Measurements from ENCODE around the gene LMX1B. TPM values are rescaled to one million over a fixed set of nuclear protein-coding genes. Genes with fewer than 3 reads are reported as not detected.
A peak's percentile ranks its signal among the peaks of the same experiment; 100 is the strongest.

Gene LMX1B
- total RNA-seq, 1 experiment from 2014 or later = 12.4 TPM

DNA sequence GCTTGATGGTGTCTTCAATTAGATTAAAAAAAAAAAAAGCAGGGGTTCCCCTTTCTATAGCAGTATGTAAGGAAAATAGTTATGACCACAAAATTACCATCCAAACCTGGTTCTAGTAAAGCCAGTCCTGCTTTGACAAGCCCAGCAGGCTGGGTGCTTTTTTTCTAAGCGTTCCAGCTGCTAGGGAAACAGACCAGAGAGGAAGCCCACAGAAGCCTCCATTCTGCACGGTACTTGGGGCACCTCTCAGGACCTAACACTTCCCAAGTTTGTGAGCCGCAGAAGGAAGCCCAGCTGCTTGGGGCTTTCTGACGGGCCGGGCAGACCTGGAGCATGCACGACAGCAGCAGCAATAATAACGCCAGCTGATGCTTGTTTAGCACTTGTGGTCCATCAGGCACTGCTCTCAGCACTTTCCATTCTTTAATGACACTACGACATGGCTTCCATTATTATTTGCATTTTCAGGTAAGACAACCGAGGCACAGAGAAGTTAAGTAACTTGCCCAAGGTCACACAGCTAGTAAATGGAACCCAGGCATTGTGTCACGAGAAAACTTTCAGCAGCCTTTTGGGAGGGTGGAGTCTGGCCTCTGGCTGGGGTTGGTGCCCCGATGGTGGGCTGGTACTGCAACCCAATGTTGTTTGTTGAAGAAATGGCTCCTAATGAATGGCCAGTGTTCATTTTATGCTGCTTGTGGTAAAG is 15.4 kb downstream of the LMX1B start:
- H3K4me3 Mint-ChIP-seq = no peak overlapping the region
- H3K9me3 Mint-ChIP-seq = no peaks in the 10 kb centered on the region
- POLR2A ChIA-PET = interaction anchor here (0.6 to 0.7 kb wide), 3 partner anchors 12 to 98 kb away, joined by 4 read pairs; no protein-coding TSS in a partner anchor
- no peak overlapping the region for H3K27ac Mint-ChIP-seq
- DNase-seq (ENCODE audit: low spot score) = no peak
- no peak for ATAC-seq
- CTCF ChIA-PET = interaction anchor here (1.1 to 8.8 kb wide), 9 partner anchors 10 to 153 kb away, joined by 3 to 83 read pairs (median 6); no protein-coding TSS in a partner anchor
- H3K36me3 Mint-ChIP-seq = no peaks in the 10 kb centered on the region
- TF ChIP-seq TEAD1 (CRISPR knock-in tag; IDR thresholded peaks at IDR 0.05) (no peak), ETV6 (CRISPR knock-in tag; IDR thresholded peaks at IDR 0.05) (no peak)
- TF ChIP-seq, protein P1, sequence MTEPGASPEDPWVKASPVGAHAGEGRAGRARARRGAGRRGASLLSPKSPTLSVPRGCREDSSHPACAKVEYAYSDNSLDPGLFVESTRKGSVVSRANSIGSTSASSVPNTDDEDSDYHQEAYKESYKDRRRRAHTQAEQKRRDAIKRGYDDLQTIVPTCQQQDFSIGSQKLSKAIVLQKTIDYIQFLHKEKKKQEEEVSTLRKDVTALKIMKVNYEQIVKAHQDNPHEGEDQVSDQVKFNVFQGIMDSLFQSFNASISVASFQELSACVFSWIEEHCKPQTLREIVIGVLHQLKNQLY (CRISPR knock-in tag; IDR thresholded peaks at IDR 0.05) = no peak
- H3K27me3 Mint-ChIP-seq (ENCODE audit: low read depth) = peaks cover 98% of the 10 kb centered on the region
- H3K4me1 Mint-ChIP-seq = peaks cover 35% of the 10 kb centered on the region

- H3K36me3 Mint-ChIP-seq = no peaks in the 10 kb centered on the region
- TF ChIP-seq FOXJ3 (CRISPR knock-in tag; IDR thresholded peaks at IDR 0.05; ENCODE audit: borderline replicate concordance) (no peak), ZNF121 (CRISPR knock-in tag; IDR thresholded peaks at IDR 0.05) (peak; percentile 57; the same call in 1 of the 2 replicates)
- CTCF ChIA-PET = interaction anchor here (0.9 to 8.8 kb wide), 14 partner anchors 9 to 151 kb away, joined by 3 to 83 read pairs (median 6); no protein-coding TSS in a partner anchor
- H3K4me3 Mint-ChIP-seq = no peak overlapping the region
- H3K27ac Mint-ChIP-seq = no peak overlapping the region
- POLR2A ChIA-PET = no interaction called here
- peaks cover 98% of the 10 kb centered on the region for H3K27me3 Mint-ChIP-seq (ENCODE audit: low read depth)
- peaks cover 24% of the 10 kb centered on the region for H3K4me1 Mint-ChIP-seq
- ATAC-seq (no peak), DNase-seq (ENCODE audit: low spot score) (no peak)
- H3K9me3 Mint-ChIP-seq = no peaks in the 10 kb centered on the region
Observed at GRCh38 chr9:126630458-126631237, 16.9 kb downstream of the LMX1B start.

DNA sequence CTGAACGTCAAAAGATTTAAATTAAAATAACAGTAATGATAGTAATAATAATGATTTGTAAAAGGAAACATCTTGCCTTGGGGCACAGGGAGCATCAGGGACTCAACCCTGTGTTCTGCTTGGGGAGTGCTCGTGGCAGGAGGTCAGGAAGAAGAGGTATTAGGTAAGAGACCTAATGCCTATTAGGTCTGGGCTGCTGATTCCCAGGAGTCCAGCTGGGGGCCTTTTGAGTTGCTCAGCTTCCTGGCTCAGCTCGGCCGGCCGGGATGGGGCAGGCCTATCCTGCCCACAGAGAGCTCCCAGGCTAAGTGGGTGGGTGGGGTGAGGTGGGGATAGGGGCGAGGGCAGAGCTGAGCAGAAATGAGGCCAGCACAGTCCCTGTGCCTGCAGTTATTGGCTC is 17.5 kb downstream of the LMX1B start:
- Mint-ChIP-seq H3K27ac (no peak overlapping the region), H3K9me3 (no peaks in the 10 kb centered on the region), H3K27me3 (ENCODE audit: low read depth) (peaks cover 97% of the 10 kb centered on the region), H3K4me3 (no peak overlapping the region), H3K36me3 (no peaks in the 10 kb centered on the region), H3K4me1 (peaks cover 23% of the 10 kb centered on the region)
- DNase-seq (ENCODE audit: low spot score) (no peak), ATAC-seq (peak; percentile 52)
- CTCF ChIA-PET = interaction anchor here (0.5 to 8.8 kb wide), 13 partner anchors 10 to 150 kb away, joined by 3 to 83 read pairs (median 4); no protein-coding TSS in a partner anchor
- POLR2A ChIA-PET = no interaction called here
- TF ChIP-seq, protein P2, sequence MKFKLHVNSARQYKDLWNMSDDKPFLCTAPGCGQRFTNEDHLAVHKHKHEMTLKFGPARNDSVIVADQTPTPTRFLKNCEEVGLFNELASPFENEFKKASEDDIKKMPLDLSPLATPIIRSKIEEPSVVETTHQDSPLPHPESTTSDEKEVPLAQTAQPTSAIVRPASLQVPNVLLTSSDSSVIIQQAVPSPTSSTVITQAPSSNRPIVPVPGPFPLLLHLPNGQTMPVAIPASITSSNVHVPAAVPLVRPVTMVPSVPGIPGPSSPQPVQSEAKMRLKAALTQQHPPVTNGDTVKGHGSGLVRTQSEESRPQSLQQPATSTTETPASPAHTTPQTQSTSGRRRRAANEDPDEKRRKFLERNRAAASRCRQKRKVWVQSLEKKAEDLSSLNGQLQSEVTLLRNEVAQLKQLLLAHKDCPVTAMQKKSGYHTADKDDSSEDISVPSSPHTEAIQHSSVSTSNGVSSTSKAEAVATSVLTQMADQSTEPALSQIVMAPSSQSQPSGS (CRISPR knock-in tag; IDR thresholded peaks at IDR 0.05; ENCODE audit: borderline replicate concordance, low read depth) = no peak
- TF ChIP-seq ZNF263 (CRISPR knock-in tag; IDR thresholded peaks at IDR 0.05; ENCODE audit: low read depth) = no peak

DNA sequence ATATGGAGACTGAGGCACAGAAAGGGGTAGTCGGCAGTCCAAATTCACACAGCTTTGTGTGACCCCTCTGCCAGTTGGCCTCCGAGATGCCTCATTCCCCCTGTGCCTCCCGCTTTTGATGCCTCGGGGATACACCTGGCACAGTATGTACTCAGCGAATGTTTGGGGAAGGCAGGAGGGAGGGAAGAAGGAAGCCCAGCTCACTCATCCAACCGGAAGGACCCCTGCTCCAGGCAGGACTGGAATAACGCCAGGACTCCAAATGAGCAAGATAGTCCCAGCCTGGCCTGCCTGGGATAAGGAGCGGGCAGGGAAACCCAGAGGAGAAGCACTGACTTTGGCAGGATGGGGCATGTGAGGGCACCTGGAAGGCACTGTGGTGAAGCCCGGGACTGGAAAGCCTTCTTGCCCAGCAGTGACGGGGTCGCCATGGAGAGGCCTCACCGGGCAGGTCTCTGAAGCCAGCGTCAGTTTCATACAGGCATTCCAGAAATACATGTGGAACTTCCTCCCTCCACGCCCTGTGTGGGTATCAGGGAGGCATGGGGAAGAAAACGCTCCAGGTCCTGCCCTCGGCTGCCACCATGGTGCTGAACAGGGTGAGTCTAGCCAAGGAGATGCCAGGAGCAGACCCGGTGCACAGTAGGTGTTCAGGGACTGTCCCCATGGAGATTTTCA is 20.3 kb downstream of the LMX1B start:
- H3K4me1 Mint-ChIP-seq = peaks cover 22% of the 10 kb centered on the region
- no peak for ATAC-seq
- POLR2A ChIA-PET = no interaction called here
- no peaks in the 10 kb centered on the region for H3K36me3 Mint-ChIP-seq
- no peak overlapping the region for H3K27ac Mint-ChIP-seq
- peaks cover 97% of the 10 kb centered on the region for H3K27me3 Mint-ChIP-seq (ENCODE audit: low read depth)
- no peak overlapping the region for H3K4me3 Mint-ChIP-seq
- CTCF ChIA-PET = interaction anchor here (1.0 to 8.8 kb wide), 3 partner anchors 14 to 148 kb away, joined by 3 to 83 read pairs (median 4); no protein-coding TSS in a partner anchor
- H3K9me3 Mint-ChIP-seq = no peaks in the 10 kb centered on the region
- DNase-seq (ENCODE audit: low spot score) = no peak
- TF ChIP-seq FOXP1 (CRISPR knock-in tag; IDR thresholded peaks at IDR 0.05; ENCODE audit: borderline replicate concordance) (no peak), ZNF396 (CRISPR knock-in tag; IDR thresholded peaks at IDR 0.05; ENCODE audit: borderline replicate concordance) (no peak), ZNF219 (CRISPR knock-in tag; IDR thresholded peaks at IDR 0.05; ENCODE audit: borderline replicate concordance) (no peak), ZNF671 (CRISPR knock-in tag; IDR thresholded peaks at IDR 0.05) (no peak), ZNF532 (CRISPR knock-in tag; IDR thresholded peaks at IDR 0.05; ENCODE audit: borderline replicate concordance) (no peak), ZNF416 (CRISPR knock-in tag; IDR thresholded peaks at IDR 0.05) (no peak), GTF2I (CRISPR knock-in tag; conservative IDR thresholded peaks at IDR 0.05) (no peak)
- TF ChIP-seq, protein P3, sequence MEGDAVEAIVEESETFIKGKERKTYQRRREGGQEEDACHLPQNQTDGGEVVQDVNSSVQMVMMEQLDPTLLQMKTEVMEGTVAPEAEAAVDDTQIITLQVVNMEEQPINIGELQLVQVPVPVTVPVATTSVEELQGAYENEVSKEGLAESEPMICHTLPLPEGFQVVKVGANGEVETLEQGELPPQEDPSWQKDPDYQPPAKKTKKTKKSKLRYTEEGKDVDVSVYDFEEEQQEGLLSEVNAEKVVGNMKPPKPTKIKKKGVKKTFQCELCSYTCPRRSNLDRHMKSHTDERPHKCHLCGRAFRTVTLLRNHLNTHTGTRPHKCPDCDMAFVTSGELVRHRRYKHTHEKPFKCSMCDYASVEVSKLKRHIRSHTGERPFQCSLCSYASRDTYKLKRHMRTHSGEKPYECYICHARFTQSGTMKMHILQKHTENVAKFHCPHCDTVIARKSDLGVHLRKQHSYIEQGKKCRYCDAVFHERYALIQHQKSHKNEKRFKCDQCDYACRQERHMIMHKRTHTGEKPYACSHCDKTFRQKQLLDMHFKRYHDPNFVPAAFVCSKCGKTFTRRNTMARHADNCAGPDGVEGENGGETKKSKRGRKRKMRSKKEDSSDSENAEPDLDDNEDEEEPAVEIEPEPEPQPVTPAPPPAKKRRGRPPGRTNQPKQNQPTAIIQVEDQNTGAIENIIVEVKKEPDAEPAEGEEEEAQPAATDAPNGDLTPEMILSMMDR (IDR thresholded peaks at IDR 0.05) = no peak

All from WTC11 (cell line).